HG03064 (cell line): ENCODE data around the gene ACBD6.

Experiments used
- ATAC-seq: cut with Tn5 transposase; IDR thresholded peaks from one replicate; pipeline ENCODE4 v1.9.1; 2021; ENCODE audit warnings: low read depth; ENCODE audit not compliant: unreplicated experiment

ACBD6 gene

DNA sequence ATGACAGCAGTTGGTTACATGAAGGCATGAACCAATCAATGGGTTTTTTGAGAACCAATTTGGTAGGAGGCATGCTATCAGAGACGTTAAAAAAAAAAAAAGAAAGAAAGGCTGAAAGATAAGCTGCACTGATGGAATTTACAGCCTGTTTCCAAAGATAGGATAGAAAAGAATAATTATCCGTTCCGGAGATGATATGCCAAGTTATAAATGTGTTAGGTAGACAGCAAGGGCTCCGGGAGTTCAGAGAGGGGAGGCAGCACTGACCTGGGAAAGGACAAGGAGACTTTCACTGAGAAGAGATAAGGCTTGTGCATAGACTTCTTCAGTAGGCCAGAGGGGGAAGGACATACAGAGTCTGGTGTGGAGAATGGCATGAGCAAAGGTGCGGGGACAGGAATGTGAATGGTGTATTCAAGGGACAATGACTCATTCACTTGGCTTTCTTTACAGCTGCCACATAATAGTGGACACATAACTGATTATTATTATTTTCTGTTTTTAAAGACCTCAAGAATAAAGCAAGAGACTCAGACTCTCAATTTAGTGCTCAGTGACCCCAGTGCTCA, 24.8 kb upstream of the ACBD6 start:
- no peak for ATAC-seq

DNA sequence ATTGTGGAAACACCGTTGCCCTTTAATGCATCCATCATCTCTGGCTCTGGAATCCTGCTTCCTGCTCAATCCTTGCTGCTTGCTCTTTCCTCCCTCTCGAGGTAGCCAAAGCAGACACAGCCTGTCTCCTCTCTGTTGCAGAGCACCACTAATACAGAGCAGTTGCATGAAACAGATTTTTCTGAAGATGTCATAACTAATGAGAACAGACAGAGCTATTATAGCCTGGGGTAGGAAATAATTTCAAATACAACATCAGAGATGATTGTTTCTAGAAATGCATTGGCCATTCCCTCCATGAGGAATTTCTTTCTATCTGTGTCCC, 23.3 kb upstream of the ACBD6 start:
- ATAC-seq, result no peak

DNA sequence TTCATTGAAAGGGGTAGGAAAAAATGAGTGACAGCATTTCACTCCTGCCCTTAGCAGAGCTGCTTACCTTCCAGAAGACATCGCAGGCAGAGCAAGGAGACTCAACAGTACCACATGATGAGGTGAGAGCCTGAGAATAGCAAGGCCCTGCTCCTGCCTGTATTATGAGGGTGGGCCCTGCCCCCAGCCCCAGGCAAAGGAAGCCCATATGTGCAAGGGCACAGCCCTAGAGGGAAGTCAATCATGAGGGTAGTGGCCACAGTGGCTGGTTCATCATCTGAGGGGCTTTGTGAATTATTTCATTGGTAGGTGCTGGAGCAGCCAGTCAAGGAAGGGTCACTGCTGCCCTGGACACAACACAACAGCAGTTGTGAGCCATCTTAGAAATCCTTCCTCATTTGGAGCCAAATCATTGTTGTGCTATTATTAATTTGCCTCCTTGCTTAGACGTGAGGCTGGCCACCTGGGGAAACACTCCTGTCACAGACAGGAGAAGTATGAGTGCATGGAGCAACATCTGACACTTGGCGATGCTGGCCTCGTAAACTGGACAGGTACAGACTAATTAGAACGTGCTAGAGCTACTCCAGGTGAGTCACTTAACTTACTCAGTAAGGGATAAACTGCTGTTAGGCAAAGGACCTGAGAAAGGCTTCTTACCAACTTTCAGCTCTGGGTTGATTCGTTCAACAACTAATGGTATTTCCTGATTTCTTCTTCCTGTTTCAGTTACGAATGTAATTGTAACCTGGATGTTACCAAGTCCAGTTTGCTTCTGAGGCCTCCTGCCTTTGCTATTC, 22.7 kb upstream of the ACBD6 start:
- ATAC-seq, result no peak

DNA sequence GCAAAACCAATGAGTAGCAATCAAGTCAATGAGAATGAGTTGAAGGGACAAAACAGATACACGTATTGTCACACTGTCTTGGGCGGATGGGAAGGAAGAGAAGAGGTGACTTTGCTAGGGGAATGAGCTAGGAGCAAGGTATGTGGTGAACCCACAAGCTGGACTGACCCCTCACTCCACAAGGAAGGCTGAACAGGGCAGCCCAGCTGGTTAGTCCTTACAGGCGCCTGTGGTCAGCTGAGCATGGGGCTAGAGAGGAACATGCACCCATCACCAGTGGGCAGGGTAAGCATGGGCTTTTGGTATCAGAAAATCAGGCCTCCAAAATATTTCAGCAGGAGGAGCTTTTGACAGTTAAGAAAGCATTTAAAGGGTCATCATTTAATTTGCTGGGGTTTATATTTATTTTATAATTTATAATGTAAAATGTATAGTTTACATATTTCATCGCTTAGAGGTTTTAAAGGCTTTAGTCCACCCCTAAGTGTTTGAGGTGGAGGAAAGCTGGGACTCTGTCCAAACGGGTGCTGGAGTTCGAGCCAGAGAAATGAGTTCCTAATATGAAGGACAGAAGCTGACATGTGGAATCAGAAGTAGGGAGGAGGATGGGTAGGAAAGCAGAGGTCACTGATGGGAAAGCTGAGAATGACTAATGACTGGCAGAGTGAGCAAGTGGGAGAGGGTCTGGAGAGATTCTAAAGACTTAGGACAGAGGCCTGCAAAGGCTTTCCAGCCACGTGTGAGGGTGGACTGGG, 22.0 kb upstream of the ACBD6 start:
- no peak for ATAC-seq

DNA sequence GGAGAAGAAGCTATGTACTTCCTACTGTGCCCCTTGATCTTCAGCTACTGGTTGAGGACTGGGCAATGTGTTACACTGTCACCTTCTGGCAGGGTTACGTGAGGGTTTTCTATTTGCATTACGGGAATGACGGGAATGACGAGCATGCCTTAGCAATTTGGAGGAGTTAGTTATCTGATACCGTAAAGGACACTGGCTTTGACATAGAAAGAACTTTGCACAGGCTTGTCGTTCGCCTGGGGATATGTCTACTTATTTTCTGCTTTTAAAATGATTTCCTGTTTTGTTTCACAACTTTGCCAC, 19.8 kb upstream of the ACBD6 start:
- ATAC-seq, result no peak

DNA sequence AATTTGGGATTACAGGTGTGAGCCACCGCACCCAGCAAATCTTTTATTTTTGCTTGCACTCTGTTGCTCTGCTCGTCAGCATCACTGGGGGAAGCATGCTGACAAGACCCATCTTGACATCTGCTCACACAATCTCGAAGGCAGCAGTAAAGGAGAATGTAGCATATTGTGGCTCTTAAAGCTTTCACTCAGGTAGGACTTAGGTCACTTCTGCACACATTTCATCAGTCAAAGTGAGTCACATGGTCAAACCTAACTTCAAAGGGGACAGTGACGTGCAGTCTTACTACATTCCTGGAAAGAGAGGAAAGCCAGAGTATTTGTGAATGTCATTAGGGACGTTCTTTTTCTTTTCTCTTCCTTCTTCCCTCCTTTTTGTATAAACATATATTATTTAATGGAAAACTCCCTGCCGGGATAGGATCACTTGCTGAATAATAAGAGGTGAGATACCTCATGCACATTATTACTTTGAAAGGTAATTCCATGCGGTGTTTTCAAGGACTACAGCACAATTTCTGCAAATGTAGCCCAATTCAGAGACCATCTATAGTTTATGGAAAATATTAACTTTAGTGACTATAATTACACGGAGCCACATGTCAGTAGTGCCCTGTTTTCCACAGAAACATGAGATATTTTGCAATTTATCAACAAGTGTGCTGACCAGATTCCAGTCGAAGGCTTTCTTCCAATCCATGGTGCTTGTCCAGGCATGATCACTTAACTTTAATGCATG, 19.3 kb upstream of the ACBD6 start:
- ATAC-seq, result no peak

DNA sequence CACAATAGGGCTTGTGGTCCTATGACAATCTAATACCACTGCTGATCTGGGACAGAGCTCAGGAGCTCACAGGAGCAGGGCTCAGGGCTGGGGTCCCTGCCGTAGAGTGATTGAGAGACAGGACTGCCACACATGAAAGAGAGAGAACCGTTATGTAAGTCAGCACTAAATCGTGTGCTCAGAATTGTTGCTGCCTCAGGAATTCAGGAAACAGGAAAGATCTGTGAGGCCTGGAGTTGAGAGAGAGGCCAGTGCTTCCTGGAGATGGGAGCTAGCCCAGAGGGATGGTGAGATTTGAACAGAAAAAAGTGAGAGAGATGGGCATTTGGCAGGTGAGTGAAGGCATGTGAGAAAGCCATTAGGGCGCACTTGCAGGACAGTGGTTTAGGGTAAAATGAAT, 17.5 kb upstream of the ACBD6 start:
- ATAC-seq, result no peak

DNA sequence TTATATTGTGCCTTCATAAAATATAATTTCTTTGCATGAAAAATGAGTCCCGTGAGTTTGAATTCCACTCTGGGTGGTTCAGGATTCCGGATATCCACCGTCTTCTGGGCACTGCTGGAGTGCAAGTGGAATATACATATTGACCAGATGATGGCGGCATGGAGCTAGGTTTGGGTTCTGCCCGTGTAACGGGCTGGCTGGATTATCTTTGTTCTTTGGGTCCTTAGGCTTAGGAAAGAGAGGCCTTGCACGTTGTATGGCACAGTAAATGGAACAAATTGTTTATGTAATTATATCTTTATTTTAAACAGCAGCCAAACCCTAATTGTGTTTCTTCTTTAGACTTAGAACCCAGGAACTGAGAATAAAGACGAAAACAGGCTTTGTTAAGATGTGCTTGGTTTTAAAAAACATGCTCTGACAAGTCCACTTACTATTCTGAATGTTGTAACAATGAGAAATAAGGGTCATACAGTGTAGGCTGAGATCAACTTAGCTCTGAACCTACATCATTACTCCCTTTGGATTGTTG, 13.5 kb upstream of the ACBD6 start:
- peak; percentile 88 for ATAC-seq

DNA sequence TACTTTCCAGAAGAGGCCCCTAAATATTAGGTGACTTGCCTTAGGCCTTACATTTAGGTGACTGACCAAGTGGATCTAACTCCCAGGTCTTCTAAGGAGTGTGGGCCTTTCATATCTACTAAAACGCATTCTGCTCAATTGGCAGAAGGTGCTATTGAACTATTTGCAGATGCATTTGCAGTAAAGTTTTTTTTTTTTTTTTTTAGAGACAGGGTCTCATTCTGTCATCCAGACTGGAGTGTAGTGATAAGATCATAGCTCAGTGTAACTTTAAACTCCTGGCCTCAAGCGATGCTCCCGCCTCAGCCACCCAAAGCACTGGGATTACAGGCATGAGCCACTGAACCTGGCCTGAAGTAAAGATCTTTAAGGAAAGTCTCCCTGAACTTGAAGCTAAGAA, 13.0 kb upstream of the ACBD6 start:
- ATAC-seq, result no peak

DNA sequence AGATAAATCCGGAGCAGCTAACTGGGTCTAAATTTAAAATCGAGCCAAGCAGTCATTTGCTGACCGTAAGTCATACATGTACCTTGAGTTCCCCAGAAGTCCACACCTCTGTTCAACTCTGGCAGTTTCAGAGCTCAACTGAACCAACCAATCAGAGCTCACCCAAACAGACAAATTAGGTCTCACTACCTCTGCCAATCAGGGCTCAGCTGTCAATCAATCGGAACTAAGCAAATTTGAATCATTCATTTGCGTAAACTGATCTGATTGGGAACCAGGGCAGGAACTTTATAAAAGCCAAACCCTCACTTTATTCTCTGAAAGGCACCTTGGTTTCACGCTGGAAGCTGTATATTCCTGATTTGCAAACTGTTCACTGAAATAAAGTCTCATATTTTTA, 11.2 kb upstream of the ACBD6 start:
- no peak for ATAC-seq

DNA sequence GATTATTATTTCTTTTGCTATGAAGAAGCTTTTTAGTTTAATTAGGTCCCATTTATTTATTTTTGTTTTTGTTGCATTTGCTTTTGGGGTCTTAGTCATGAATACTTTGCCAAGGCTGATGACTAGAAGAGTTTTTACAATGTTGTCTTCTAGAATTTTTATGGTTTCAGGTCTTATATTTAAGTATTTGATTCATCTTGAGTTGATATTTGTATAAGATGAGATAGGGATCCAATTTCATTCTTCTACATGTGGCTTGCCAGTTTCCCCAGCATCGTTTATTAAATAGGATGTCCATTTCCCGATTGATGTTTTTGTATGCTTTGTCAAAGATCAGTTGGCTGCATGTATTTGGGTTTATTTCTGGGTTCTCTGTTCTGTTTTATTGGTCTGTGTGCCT, 8.5 kb upstream of the ACBD6 start:
- ATAC-seq, result no peak

DNA sequence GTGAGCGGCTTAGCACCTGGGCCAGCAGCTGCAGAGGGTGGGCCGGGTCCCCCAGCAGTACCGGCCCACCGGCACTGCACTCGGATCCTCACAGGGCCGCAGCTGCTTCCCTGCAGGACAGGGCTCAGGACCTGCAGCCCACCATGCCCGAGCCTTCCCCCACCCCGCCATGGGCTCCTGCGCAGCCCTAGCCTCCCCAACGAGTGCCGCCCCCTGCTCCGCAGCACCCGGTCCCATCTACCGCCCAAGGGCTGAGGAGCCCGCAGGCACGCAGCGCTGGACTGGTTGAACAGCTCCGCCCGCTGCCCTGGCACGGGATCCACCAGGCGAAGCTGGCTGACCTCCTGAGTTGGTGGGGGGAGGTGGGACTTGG, 6.3 kb upstream of the ACBD6 start:
- no peak for ATAC-seq

DNA sequence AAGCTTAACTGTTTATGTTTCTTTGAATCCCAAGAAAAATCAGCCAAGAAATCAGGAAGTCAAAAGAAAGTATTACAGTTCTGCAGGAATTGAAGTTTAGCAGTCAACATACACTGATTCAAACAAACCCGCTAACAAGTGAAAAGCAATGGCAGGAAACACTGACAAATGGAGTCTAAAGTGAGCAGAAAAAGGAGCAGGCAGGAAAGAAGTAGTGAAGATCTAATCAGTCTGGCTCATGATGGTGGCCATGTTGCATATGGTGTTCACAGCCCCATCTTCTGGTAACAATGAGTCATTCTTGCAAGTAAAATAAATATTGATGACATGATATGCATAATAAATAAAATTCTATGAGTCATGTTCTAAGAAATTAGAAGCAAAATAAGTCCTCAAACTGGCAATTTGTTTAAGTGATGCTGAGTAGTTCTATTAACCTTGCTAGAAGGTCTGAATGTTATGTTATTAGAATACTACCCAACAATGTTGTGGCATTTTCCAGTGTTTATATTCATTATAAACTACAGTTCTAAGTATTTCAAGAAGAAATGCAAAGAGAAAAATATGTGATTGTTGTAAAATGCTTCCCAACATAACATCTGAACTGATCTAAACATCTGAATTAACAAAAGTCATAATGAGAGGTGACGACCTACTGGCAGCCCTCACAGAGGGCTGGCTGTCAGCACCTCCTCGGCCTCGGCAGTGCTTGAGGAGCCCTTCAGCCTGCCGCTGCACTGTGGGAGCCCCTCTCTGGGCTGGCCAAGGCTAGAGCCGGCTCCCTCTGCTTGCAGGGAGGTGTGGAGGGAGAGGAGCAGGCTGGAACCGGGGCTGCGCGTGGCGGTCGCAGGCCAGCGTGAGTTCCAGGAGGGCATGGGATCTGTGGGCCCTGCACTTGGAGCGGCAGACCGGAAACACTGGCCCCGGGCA, 5.7 kb upstream of the ACBD6 start:
- no peak for ATAC-seq

DNA sequence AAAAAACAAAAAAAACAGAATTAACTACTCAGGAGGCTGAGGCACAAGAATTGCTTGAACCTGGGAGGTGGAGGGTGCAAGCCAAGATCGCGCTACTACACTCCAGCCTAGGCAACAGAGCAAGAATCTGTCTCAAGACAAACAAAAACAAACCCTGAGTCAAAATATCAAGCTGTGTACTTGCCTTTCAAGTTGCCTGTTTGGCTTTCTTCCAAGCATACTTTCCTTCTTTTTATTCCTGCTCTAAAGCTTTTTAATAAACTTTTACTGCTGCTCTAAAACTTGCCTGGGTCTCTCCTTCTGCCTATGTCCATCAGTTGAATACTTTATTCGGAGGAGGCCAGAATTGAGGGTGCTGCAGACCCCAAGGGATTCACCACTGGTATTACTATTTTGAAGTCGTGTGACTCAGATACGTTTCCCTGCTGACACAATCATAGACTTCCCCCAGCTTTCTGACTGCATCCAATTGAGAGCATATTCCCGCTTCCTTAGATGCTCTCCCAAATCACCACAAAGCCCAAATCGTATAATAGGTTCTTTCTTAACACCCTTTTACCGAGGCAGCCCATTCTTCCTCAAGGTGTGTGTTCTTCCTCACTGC, 3.5 kb upstream of the ACBD6 start:
- no peak for ATAC-seq

DNA sequence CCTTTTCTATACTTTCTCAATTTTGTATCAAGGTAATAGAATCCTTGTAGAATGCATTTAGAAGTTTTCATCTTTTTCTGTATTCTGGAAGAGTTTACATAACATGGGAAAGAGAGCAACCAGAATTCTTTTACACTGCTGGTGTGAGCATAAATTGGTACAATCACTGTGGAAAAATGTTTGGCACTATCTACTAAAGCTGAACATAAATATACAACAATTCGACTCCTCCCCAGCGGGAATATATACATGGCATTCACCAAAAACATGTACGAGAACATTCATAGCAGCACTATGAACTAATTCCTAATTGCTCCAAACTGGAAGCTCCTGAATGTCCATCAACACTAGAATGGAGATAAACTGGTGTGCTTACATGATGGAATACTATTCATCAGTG, 1.8 kb upstream of the ACBD6 start:
- ATAC-seq, result no peak

DNA sequence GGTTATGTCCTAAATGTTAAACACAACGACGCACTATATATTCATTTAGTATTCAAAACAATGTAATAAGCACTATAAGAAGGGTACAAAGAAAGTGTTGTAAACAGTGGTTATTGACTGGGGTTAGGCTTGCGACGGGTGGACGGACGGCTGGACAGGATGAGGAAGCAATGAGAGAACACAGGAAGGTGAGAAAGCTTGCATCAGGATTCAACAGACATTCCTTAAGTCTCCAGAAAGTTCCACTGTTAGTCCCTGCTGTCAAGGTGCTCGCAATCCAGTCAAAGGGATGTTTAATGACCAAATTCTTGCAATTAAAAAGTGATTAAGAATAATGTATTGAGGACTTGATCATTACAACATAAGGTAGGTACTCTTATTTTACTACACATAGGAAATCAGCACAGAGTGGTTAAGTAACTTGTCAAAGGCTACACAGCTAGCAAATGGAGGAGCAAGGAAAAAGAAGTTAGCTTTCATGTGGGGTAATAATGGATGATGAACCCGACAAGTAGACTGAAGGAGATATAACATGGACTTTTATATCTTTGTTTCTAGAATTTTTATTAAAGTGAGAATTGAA, 994 bp upstream of the ACBD6 start:
- no peak for ATAC-seq

DNA sequence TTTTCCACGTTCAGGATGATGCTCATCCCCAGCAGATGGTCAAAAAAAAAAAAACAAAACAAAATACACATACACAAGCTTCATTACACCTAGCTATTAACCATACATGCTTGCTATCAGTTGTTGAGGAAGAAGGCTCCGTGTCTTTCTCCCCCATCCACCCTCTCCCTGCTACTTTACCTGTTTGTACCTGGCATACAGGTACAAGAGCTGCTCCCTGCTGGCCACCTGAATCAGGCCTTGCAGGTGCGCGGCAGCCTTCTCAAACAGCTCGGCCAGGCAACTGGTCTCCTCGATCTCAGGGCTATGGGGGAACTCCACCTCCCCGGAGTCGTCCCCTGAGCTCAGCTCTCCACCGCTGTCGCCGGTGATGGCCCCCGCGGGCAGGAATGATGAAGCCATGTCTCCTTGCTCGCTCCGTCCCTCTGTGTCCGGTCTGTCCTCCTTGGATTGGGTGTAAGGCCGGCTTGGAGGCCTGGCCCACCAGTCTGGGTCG, 464 bp downstream of the ACBD6 start:
- peak; percentile 24 for ATAC-seq

DNA sequence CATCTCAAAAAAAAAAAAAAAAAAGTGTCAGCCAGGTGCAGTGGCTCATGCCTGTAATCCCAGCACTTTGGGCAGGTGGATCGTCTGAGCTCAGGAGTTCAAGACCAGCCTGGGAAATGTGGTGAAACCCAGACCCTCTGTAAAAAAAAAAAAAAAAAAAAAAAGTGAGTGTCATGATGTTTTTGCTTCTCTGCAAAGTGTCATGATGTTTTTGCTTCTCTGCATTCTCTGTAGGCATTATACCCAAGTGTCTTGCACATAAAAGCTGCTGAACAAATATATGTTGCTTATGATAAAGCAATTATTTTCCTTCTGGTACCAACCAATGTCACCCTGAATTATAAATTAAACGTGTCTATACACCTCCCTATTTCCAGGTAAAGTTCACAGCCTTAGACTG, 1.7 kb downstream of the ACBD6 start:
- no peak for ATAC-seq

DNA sequence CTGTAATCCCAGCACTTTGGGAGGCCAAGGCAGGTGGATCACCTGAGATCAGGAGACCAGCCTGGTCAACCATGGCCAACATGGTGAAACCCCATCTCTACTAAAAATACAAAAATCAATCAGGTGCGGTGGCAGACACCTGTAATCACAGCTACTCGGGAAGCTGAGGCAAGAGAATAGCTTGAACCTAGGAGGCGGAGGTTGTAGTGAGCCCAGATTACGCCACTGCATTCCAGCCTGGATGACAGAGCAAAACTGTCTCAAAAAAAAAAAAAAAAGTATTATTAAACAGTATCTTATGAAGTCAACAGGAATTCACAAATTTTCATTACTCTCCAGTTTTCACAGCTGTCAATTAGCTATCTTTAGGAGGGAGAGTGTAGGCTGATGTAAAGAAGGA, 3.8 kb downstream of the ACBD6 start:
- ATAC-seq, result no peak
